Loucy (cell line): ENCODE data around the gene CNKSR1.

Experiments
- H2AFZ ChIP-seq: fragments of 200-600 bp; sonication (generic); 2 replicates; pipeline ENCODE4 v1.6.0; 2016; ENCODE audit warnings: antibody characterized with exemption, mild to moderate bottlenecking, low read length, moderate library complexity
- H3F3A ChIP-seq: fragments of 200-600 bp; 2 replicates; pipeline ENCODE4 v1.6.0; 2016; ENCODE audit warnings: antibody characterized with exemption, low read depth, mild to moderate bottlenecking
- H3K27me3 ChIP-seq: fragments of 200-600 bp; sonication (generic); 2 replicates; pipeline ENCODE4 v1.6.1; 2014; ENCODE audit warnings: low read length, mild to moderate bottlenecking; ENCODE audit not compliant: insufficient read depth, poor library complexity, severe bottlenecking
- H3K36me3 ChIP-seq: fragments of 200-600 bp; sonication (generic); 2 replicates; pipeline ENCODE4 v1.6.1; 2016; ENCODE audit warnings: low read length; ENCODE audit not compliant: insufficient read depth
- H3K4me1 ChIP-seq: fragments of 200-600 bp; sonication (generic); 2 replicates; pipeline ENCODE4 v1.5.1; 2014; ENCODE audit warnings: low read length, mild to moderate bottlenecking; ENCODE audit not compliant: insufficient read depth, poor library complexity, severe bottlenecking
- H3K4me2 ChIP-seq: fragments of 200-600 bp; sonication (generic); 2 replicates; pipeline ENCODE4 v1.6.0; 2014; ENCODE audit warnings: antibody characterized with exemption, low read length, low read depth, mild to moderate bottlenecking; ENCODE audit not compliant: poor library complexity, severe bottlenecking
- H3K4me3 ChIP-seq: fragments of 200-600 bp; sonication (generic); 2 replicates; pipeline ENCODE4 v1.5.1; 2014; ENCODE audit warnings: low read length, mild to moderate bottlenecking, mixed read lengths; ENCODE audit not compliant: poor library complexity, severe bottlenecking
- H3K79me2 ChIP-seq: fragments of 200-600 bp; sonication (generic); 2 replicates; pipeline ENCODE4 v1.6.1; 2014; ENCODE audit warnings: low read length; ENCODE audit not compliant: insufficient read depth
- H3K9ac ChIP-seq: fragments of 200-600 bp; sonication (generic); 2 replicates; pipeline ENCODE4 v1.6.0; 2014; ENCODE audit warnings: mild to moderate bottlenecking, low read depth, low read length, moderate library complexity; ENCODE audit not compliant: poor library complexity, severe bottlenecking
- H3K9me2 ChIP-seq: fragments of 200-600 bp; sonication (generic); replicated peaks from 2 replicates; pipeline ENCODE4 v1.6.1; 2016; ENCODE audit warnings: low read depth, low read length, mixed read lengths
- H3K9me3 ChIP-seq: fragments of 200-600 bp; sonication (generic); 2 replicates; pipeline ENCODE4 v1.6.1; 2014; ENCODE audit warnings: mild to moderate bottlenecking, antibody characterized with exemption, low read length, low read depth; ENCODE audit not compliant: insufficient read depth
- H4K20me1 ChIP-seq: fragments of 200-600 bp; sonication (generic); 2 replicates; pipeline ENCODE4 v1.6.0; 2014; ENCODE audit warnings: antibody characterized with exemption, low read length, mild to moderate bottlenecking; ENCODE audit not compliant: insufficient read depth, poor library complexity, severe bottlenecking
- CTCF ChIP-seq: fragments of 200-600 bp; sonication (generic); conservative IDR thresholded peaks from 2 replicates; pipeline ENCODE4 v1.5.1; 2014; ENCODE audit warnings: mild to moderate bottlenecking, antibody characterized with exemption, low read length
- EZH2phosphoT487 ChIP-seq: fragments of 200-600 bp; IDR thresholded peaks from 2 replicates; pipeline ENCODE4 v1.6.1; 2018; ENCODE audit warnings: antibody characterized with exemption, mild to moderate bottlenecking, moderate library complexity, borderline replicate concordance

Gene CNKSR1

DNA sequence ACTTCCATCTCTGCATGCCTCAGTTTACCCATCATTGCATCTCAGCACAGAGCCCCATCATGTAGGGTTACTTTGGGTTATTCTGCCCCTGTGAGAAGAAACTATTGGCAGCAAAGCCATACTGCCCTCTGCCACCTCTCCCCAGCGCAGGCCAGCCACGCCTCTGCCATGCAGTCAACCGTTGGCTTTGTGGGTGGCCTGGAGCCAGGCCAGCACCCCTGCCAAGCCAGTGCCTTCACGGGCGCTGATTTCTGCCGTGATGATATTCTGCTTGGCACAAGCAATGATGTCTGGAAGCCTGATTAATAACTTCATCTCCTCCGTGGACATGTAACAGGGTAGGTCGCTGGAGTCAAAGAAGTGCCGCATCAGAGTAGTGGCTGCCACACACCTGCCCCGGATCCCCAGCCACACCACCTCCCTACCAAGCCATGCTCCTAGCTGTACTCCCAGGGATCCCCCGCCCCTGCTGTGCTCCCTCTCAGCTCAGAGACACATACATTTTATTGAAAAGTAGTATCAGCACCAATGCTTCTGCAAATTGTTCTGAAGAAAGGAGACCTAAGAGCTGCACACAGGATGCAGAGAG lies 41.7 kb downstream of the CNKSR1 start:
- no peaks in the 10 kb centered on the region for H4K20me1 ChIP-seq

DNA sequence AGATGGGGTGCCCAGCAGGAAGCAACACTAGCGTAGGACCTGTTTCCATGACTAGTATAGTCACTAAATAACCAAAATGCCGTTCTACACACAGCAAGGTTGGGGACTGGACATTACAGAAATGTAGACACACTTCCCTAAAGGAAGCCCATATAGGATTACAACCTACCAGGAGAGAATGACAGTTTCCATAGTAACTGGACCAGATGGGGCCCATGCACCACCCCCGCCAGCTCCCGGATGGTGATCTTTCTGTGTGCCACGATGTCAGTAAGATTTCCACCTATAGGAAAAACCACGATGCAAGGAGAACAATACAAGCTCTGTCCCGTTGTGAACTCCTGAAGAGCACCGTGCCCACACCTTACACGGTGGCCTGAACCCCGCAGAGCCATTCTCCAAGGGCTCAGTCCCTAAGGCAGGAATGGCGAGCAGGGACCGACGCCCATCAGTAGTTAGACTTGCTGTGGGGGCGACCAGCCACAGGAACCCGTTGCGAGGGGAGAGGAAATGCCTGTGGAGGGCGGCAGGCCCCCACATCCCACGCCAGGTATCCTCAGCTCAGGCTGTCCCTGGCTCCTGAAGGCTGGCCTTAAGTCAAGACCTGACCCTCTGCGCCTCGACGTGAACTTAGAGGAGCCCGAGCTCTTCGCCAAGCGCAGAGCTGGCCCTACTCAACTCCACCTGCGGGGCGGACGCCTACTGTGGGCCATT lies 43.1 kb downstream of the CNKSR1 start:
- no peak overlapping the region for H3K4me3 ChIP-seq
- no peaks in the 10 kb centered on the region for H3K79me2 ChIP-seq
- H2AFZ ChIP-seq, result no peak overlapping the region
- H3K4me1 ChIP-seq, result no peaks in the 10 kb centered on the region
- no peaks in the 10 kb centered on the region for H3K9me2 ChIP-seq
- H3K9me3 ChIP-seq, result no peaks in the 10 kb centered on the region
- TF ChIP-seq EZH2phosphoT487, result no peak
- TF ChIP-seq CTCF, result no peak
- no peaks in the 10 kb centered on the region for H3F3A ChIP-seq
- H3K36me3 ChIP-seq, result no peaks in the 10 kb centered on the region
- H4K20me1 ChIP-seq, result no peaks in the 10 kb centered on the region
- H3K4me2 ChIP-seq, result no peak overlapping the region
- H3K27me3 ChIP-seq, result no peaks in the 10 kb centered on the region
- H3K9ac ChIP-seq, result no peak overlapping the region

More for the DNA sequence above, 41.7 kb downstream of the CNKSR1 start:
- TF ChIP-seq EZH2phosphoT487 (no peak), CTCF (no peak)
- Histone ChIP-seq H3K9me3 (no peaks in the 10 kb centered on the region), H3F3A (no peaks in the 10 kb centered on the region), H3K79me2 (no peaks in the 10 kb centered on the region), H3K4me3 (no peak overlapping the region), H3K9me2 (no peaks in the 10 kb centered on the region), H3K9ac (no peak overlapping the region), H3K27me3 (no peaks in the 10 kb centered on the region), H3K4me2 (no peak overlapping the region), H2AFZ (no peak overlapping the region), H3K36me3 (no peaks in the 10 kb centered on the region), H3K4me1 (no peaks in the 10 kb centered on the region)

DNA sequence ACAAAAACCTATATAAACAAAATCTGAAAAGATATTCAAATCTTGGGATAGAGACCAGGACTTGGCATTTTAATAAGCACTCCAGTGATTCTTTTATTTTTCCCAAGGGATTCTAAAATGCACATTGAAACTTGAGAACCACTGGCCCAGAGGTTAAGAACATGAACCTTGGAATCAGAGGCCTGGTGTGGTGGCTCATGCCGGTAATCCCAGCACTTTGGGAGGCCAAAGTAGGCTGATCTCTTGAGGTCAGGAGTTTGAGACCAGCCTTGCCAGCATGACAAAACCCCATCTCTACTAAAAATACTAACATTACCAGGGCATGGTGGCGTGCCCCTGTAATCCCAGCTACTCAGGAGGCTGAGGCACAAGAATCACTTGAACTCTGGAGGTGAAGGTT lies 43.8 kb downstream of the CNKSR1 start:
- H3F3A ChIP-seq, result no peaks in the 10 kb centered on the region
- no peaks in the 10 kb centered on the region for H3K4me1 ChIP-seq

More for the DNA sequence above, 43.8 kb downstream of the CNKSR1 start:
- Histone ChIP-seq H3K79me2 (no peaks in the 10 kb centered on the region), H3K4me3 (no peak overlapping the region), H3K36me3 (no peaks in the 10 kb centered on the region), H3K9me2 (no peaks in the 10 kb centered on the region), H3K9ac (no peak overlapping the region), H4K20me1 (no peaks in the 10 kb centered on the region), H3K4me2 (no peak overlapping the region), H3K9me3 (no peaks in the 10 kb centered on the region), H3K27me3 (no peaks in the 10 kb centered on the region), H2AFZ (no peak overlapping the region)
- TF ChIP-seq CTCF, result no peak
